Measurements from ENCODE around the gene CACNA2D1. TPM values are rescaled to one million over a fixed set of nuclear protein-coding genes. Genes with fewer than 3 reads are reported as not detected.

Gene CACNA2D1
- total RNA-seq, 1 experiment from 2014 or later, result 5.8 TPM

GRCh38 chr7:82223580-82223979, 220.0 kb downstream of the CACNA2D1 start:
- in situ Hi-C loops (cut with HindIII; ENCODE audit: low pct_unique_long_range_greater_than_20kb, low sequenced_read_pairs), result no loop called here
- no peak for DNase-seq (ENCODE audit: low read depth)

GRCh38 chr7:82221152-82221674, 222.4 kb downstream of the CACNA2D1 start:
- in situ Hi-C loops (cut with HindIII; ENCODE audit: low pct_unique_long_range_greater_than_20kb, low sequenced_read_pairs), result no loop called here
- DNase-seq (ENCODE audit: low read depth), result no peak

DNA sequence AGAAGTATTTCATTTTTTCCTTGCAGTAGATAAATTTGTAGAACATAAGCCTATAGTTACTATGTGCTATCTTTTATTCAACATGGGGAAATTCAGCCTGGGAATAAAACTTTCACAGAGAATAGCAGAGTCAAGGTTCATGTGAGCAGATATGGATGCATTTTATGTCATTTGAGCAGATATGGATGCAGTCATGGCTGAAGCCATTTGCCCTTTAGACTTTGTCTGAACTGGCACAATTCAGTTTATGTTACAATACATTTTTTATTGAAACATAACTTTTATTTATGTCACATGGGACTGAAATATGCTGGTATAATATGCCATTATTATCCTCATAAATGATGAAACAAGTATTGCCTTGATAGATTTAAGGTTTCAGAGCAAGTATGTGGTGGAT, 231.1 kb downstream of the CACNA2D1 start:
- in situ Hi-C loops (cut with HindIII; ENCODE audit: low pct_unique_long_range_greater_than_20kb, low sequenced_read_pairs), result no loop called here
- DNase-seq (ENCODE audit: low read depth), result no peak

GRCh38 chr7:82211333-82211732, 232.2 kb downstream of the CACNA2D1 start:
- no peak for DNase-seq (ENCODE audit: low read depth)
- in situ Hi-C loops (cut with HindIII; ENCODE audit: low pct_unique_long_range_greater_than_20kb, low sequenced_read_pairs), result no loop called here

DNA sequence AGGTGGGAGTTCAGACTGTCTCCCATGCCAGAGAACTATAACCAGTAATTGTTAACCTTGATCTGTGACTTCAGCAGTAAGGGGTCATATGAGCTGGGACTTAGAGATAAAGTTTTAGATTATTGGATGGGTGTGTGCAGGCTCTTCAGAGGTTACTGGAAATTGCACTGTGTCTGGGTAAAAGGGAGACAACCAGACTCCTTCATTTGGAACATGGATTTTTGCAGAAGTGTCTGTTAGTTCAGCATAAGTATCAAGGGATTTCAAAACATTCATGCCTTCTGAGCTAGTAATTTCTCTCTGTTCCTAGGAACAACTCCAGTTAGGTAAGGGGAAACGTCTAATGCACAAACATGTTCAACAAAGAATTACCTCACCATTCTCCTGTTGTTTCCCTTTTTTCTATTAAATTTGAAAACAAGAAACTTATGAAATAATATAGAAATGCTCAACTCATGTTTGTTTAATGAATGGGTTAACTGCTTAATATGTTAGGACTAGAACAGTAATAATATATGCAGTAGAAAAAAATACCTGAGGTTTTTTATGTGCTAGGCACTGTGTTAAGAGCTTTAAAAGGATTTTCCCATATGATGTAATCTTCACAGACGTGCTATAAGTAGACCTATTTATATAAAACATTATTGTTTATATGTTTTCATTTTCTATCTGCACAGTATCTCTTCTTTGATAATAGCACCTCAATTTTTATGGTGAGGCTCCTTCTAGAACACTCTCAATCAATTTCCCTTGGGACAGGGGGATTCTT, 233.0 kb downstream of the CACNA2D1 start:
- DNase-seq (ENCODE audit: low read depth), result no peak
- in situ Hi-C loops (cut with HindIII; ENCODE audit: low pct_unique_long_range_greater_than_20kb, low sequenced_read_pairs), result no loop called here

GRCh38 chr7:82209179-82209747, 234.3 kb downstream of the CACNA2D1 start:
- no peak for DNase-seq (ENCODE audit: low read depth)
- in situ Hi-C loops (cut with HindIII; ENCODE audit: low pct_unique_long_range_greater_than_20kb, low sequenced_read_pairs), result no loop called here

GRCh38 chr7:82204694-82205093, 238.9 kb downstream of the CACNA2D1 start:
- in situ Hi-C loops (cut with HindIII; ENCODE audit: low pct_unique_long_range_greater_than_20kb, low sequenced_read_pairs), result no loop called here
- DNase-seq (ENCODE audit: low read depth), result peak; percentile 69

DNA sequence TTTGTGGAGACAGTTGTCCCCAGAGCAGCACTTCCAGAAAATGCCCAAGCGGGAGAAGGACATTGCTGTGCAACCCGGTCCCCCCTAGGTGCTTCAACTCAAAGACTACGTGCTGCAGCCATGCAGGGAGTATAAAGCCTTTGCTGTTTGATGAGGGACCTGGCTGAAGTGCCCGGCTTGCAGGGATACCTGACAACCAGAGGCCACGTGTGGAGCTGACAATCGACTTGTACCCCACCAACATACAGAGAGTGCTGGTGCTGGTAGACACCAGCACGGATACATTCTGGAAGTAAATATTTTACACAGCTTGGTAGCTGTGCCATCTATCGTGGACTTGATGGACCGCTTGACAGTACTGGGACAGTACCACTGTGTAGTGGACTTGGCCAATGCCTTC, 240.6 kb downstream of the CACNA2D1 start:
- in situ Hi-C loops (cut with HindIII; ENCODE audit: low pct_unique_long_range_greater_than_20kb, low sequenced_read_pairs), result no loop called here
- DNase-seq (ENCODE audit: low read depth), result no peak

DNA sequence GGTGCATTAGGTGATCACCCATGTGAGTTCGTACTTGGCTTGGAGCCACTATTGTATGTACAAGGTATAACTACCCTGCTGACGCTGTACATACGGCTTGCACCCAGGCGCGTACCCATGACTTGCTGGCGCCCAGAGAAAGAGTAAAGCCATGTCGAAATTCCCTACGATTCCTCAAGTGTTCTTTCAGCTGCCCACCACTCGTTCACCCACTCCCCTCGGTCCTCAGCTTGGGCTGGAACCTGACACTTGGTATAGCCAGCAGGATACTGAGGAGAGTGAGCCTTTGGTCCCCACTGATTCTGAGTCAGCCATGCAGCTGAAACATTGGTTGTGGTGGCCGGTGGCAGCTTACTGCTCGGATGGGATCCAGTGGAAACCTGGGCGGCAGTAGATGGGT, 241.5 kb downstream of the CACNA2D1 start:
- in situ Hi-C loops (cut with HindIII; ENCODE audit: low pct_unique_long_range_greater_than_20kb, low sequenced_read_pairs), result no loop called here
- DNase-seq (ENCODE audit: low read depth), result no peak

- in situ Hi-C loops (cut with HindIII; ENCODE audit: low pct_unique_long_range_greater_than_20kb, low sequenced_read_pairs), result no loop called here
- DNase-seq (ENCODE audit: low read depth), result no peak
Observed at GRCh38 chr7:82200601-82201000, 243.0 kb downstream of the CACNA2D1 start.

DNA sequence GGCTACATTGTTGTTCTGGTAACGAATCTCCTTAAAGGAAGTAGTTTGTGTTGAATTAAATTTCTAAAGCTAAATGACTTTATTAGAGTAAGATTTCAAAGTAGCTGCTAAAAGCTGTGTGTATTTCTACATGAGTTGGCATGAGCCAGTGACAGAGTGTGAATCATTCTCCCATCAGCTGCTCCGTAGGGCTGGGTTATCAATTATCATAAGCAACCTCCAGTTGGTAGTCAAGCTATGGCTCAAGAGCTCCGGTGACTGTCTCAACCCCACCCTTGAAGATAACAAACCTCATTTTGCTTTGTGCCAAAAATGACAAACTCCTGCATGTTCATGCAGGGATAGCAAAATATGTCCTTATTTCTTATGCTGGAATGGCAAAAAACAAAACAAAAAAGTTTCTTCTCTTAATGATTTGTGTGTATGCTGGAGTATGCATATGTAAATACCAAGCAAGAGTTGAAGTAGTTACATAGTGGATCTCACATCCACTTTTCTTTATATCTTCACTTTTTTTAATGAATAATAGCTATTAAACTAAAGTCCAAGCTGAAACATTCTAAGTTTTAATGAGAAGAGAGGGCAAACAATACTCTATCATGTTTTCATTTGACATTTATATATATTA, 249.4 kb downstream of the CACNA2D1 start:
- DNase-seq (ENCODE audit: low read depth), result peak; percentile 43
- in situ Hi-C loops (cut with HindIII; ENCODE audit: low pct_unique_long_range_greater_than_20kb, low sequenced_read_pairs), result no loop called here

DNA sequence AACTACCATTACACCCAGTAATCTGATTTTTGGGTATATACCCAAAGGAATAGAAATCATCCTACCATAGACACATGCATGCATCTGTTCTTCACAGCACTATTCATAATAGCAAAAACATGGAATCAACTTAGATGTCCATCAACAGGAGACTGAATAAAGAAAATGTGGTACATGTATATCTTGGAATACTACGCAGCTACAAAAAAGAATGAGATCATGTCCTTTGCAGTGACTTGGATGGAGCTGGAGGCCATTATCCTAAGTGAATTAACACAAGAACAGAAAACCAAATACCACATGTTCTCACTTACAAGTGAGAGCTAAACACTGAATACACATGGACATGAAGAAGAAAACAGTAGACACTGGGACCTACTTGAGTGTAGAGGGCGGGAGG, 254.9 kb downstream of the CACNA2D1 start:
- DNase-seq (ENCODE audit: low read depth), result no peak
- in situ Hi-C loops (cut with HindIII; ENCODE audit: low pct_unique_long_range_greater_than_20kb, low sequenced_read_pairs), result no loop called here

DNA sequence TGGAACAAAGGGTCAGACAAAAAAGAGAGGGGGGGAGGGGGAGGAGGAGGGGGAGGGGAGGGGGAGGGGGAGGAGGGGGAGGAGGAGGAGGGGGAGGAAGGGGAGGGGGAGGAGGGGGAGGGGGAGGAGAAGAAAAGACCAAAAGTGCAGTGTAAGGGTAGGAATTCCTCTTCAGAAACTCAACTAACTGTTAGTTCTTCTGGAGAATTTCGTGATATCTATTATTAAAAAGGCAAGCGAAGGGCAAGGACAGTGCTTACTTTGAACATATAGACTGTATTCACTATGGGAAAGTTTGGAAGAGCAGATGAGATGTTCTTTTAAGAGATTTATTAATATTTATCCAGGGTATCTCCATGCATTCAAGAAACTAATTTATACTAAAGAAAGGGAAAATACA, 258.1 kb downstream of the CACNA2D1 start:
- in situ Hi-C loops (cut with HindIII; ENCODE audit: low pct_unique_long_range_greater_than_20kb, low sequenced_read_pairs), result no loop called here
- DNase-seq (ENCODE audit: low read depth), result no peak

GRCh38 chr7:82183634-82184033, 259.9 kb downstream of the CACNA2D1 start:
- DNase-seq (ENCODE audit: low read depth), result no peak

DNA sequence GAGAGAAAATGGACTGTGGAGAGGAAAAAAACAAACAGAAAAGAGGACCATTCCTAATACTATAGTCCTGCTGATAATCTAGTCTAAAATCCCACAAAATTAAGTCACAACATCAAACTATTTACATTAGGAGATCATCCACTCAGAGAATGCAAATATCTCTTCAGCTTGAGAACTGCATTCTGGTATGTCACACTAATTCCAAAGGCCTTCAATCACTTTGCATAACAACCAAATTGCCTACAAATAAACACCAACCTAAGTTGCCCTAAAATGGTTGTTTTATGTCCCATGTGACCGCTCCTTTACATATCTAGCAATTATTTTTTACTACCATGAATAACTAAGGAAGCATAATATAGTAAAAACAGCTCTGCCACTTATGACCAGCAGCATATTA, 264.3 kb downstream of the CACNA2D1 start:
- no peak for DNase-seq (ENCODE audit: low read depth)
- in situ Hi-C loops (cut with HindIII; ENCODE audit: low pct_unique_long_range_greater_than_20kb, low sequenced_read_pairs), result no loop called here

More at GRCh38 chr7:82183634-82184033, 259.9 kb downstream of the CACNA2D1 start:
- in situ Hi-C loops (cut with HindIII; ENCODE audit: low pct_unique_long_range_greater_than_20kb, low sequenced_read_pairs), result no loop called here

- in situ Hi-C loops (cut with HindIII; ENCODE audit: low pct_unique_long_range_greater_than_20kb, low sequenced_read_pairs), result no loop called here
- DNase-seq (ENCODE audit: low read depth), result no peak
Observed at GRCh38 chr7:82175319-82175718, 268.3 kb downstream of the CACNA2D1 start.

- no peak for DNase-seq (ENCODE audit: low read depth)
- in situ Hi-C loops (cut with HindIII; ENCODE audit: low pct_unique_long_range_greater_than_20kb, low sequenced_read_pairs), result no loop called here
Observed at GRCh38 chr7:82173400-82174021, 270.1 kb downstream of the CACNA2D1 start.

DNA sequence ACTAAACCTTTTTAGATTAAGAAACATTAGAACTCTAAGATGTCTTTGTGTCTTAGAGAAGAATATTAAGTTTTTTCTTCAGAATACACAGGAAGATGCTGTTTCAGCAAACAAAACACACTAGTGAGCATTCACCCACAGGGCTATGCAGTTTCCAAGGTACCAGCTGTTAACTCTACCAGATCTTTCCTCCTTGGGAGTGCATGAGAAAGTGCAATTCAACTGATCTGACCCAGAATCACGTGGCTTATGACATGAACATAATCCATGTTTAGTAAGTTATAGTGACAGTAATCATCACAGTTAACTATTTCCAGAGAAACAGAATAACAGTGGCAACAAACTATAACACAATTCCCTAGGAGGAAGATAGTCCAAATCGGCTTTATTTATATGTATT, 270.7 kb downstream of the CACNA2D1 start:
- in situ Hi-C loops (cut with HindIII; ENCODE audit: low pct_unique_long_range_greater_than_20kb, low sequenced_read_pairs), result no loop called here
- DNase-seq (ENCODE audit: low read depth), result no peak

- in situ Hi-C loops (cut with HindIII; ENCODE audit: low pct_unique_long_range_greater_than_20kb, low sequenced_read_pairs), result no loop called here
Observed at GRCh38 chr7:82172017-82172416, 271.6 kb downstream of the CACNA2D1 start.

More at GRCh38 chr7:82172017-82172416, 271.6 kb downstream of the CACNA2D1 start:
- DNase-seq (ENCODE audit: low read depth), result no peak
